C1 segment of cervical spinal cord (tissue), 14 donors: ENCODE data around the gene STAT2.
A peak's percentile ranks its signal among the peaks of the same experiment; 100 is the strongest.
"Not testable (repeated sequence)": the region's sequence is repeated elsewhere in the genome, so short reads cannot be mapped to it uniquely, and the experiment has no call there.

ENCODE experiments used
- DNase-seq, 14 donors: peaks; one replicate each; lab custom pipeline; 2025; lab: John Stamatoyannopoulos, UW

The STAT2 gene

DNA sequence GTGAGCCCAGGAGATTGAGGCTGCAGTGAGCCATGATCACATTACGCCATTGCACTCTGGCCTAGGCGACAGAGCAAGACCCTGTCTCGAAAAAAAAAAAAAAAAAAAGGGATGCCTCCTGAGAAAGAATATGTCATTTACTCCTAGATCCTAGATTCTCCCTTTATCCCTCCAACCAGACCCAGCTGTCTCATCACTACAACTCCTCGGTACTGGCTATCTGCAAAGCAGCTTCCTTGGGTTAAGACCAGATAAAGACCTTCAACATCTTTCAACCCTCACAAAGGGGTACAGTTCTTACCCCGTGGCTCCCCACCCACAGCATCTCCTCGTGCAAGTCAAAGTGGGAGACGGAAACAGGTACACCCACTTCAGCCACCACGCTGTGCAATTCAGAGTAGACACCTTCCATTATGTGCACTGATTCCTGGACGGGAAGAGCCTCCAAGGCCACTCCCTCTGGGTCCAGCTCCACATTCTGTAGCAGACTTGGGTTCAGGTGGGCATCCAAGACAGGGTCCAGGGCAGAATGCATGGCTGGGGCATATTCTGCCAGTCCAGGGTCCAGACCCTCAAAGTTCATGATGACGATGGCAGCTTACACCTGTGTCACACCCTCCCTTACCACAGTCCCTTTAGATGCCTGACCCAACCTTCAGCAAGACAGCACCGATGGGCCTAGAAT lies 27.3 kb downstream of the STAT2 start:
- DNase-seq: no peak

DNA sequence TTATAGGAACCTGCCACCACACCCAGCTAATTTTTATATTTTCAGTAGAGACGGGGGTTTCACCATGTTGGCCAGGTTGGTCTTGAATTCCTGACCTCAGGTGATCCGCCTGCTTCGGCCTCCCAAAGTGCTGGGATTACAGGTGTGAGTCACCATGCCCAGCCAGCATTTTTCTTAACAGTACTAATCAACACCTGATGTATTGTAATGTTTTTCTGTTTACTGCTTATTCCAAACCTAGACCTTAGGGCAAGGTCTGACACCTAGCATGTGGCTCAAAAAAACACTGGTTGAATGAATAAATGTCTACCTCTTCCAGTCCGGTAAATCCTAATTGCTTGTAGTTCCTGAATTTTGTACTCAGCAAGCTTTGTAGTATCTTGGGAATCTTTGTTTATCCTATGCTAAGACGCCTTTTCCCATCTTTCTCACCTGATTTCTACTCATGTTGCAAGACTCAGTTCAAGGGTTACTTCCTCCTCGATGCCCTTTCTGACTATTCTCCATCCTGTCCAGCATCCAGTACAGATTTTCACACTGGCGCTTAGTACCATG lies 28.9 kb downstream of the STAT2 start:
- no peak for DNase-seq

DNA sequence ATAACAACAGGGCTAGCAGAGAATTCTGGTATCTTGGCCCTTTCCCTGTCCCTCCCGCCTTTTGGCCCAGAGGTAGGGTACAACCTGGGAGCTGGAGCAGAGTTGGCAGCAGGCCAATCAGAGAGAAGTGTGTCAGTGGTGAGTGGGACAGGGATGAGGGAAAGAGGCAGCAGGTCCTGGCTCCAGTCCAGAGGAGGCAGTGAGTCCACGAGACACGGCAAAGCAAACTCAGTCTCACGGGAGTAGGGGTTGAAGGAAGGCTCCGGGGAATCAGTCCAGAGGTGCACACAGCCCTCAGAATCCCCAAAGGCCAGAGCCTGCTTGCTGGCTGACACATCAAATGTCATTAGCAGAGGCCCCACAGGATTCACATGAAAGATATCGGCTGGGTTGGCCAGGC lies 33.4 kb downstream of the STAT2 start:
- DNase-seq: peak in 1 of 14 donors; percentile 2

DNA sequence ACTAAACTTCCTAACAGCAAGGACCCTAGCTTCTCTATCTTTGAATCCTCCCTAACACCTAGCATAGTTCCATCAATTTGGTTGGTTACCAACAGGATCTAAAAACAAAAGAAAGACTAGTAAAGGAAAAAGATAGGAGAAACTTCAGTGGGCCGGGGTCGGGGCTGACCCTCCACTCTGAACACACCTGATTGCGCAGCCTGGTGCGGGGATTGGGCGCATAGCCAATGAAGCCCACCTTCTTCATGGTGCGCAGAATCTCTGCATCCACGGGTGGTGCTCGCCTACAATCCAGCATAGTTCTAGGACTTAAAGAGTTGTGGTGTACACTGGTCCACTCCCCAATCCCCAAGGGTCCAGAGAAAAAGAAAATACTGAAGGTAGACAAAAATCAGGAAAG lies 33.8 kb downstream of the STAT2 start:
- DNase-seq: no peak

DNA sequence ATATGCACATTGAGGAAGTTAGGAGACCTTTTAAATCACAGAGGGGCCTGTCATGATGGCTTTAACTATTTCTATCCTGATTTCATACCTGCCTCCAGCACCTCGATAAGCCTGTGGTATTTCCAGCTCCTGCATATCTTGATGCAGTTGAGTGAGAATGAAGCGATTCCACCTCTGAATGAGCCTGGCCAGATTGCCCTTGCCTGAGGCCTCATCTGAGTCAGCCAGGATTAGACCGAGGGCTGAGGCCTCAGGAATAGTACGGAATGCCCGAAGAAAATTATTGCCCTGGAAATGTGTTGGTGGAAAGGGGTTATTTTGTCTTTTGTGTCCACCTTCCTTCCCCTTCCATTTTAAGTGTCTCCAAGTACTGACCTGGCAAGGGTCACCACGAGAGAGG lies 35.7 kb downstream of the STAT2 start:
- DNase-seq: no peak

DNA sequence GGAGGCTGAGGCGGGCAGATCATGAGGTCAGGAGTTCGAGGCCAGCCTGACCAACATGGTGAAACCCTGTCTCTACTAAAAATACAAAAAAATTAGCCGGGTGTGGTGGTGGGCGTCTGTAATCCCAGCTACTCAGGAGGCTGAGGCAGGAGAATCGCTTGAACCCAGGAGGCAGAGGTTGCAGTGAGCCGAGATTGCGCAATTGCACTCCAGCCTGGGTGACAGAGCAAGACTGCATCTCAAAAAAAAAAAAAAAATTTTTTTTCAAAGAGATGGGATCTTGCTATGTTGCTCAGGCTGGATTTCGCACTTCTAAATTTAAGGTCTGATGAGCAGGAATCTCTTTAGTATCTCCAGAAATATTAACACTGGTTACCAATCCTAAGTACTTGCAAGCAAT lies 38.3 kb downstream of the STAT2 start:
- not testable (repeated sequence) for DNase-seq

DNA sequence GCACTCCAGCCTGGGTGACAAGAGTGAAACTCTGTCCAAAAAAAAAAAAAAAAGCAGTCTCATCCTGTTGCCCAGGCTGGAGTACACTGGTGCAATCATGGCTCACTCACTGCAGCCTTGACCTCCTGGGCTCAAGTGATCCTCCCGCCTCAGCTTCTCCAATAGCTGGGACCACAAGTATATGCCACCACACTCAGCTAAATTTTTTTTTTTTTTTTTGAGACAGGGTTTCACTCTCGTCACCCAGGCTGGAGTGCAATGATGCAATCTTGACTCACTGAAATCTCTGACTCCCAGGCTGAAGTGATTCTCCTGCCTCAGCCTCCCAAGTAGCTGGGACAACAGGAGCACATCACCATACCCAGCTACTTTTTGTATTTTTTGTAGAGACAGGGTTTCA lies 38.9 kb downstream of the STAT2 start:
- no peak for DNase-seq

DNA sequence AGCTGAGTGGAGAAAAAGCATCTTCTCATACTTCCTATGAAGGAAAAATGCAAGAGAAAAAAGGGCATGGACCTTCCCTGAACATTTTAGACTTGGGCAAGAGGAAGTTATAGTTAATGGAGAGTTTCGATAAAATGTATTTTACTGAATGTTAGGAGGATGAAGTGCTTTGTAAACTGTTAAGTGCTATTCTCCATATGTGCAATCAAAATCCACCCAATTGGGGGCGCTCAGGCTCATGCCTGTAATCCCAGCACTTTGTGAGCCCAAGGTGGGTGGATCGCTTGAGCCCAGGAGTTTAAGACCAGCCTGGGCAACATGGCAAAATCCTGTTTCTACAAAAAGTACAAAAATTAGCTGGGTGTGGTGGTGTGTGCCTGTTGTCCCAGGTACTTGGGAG lies 42.2 kb downstream of the STAT2 start:
- DNase-seq: no peak

DNA sequence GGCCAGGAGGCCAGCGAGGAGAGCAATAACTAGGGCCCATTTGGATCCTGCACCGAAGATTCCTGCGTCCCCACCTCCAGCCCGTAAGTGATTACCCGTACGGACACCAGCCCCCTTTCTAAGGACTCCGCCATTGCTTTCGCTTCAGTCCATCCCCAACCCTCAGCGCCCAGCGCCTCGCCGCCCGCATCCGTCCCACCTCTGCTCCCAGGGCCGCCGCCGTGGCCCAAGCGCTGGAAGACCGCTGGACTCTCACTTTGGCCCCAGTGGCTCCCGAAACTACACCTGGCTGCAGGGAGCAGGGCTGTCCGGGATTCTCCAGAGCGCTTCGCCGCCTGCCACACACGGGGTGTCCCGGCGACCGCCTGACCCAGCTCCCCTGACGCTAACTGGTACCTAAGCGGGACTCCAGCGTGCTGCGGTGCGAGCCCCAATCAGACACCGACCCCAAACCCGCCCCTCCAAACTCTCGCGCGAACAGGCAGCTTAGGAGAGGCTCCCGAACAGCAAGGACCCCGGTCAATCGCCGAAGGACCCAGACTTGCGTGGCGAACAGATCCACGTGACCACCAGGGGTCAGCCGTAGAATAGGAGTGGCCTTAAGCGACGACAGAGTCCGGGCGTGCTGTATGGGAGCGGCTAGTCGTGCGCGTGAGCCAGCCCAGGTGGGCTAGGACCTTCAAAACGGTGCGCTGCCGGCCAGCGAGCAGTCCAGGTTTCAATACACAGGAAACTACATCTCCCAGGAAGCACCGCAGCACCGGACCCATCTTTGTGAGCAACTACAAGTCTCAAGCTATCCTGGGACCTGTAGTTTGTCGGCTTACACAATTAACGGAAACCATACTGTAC lies 44.1 kb downstream of the STAT2 start, which contains the start of gene CNPY2:
Gene CNPY2, minus strand, starts transcription at position 367 of the 852 bp plus-strand sequence. CDS start 771 bp downstream, outside the sequence.
- peak; percentile 69 to 100 (median 91) for DNase-seq

DNA sequence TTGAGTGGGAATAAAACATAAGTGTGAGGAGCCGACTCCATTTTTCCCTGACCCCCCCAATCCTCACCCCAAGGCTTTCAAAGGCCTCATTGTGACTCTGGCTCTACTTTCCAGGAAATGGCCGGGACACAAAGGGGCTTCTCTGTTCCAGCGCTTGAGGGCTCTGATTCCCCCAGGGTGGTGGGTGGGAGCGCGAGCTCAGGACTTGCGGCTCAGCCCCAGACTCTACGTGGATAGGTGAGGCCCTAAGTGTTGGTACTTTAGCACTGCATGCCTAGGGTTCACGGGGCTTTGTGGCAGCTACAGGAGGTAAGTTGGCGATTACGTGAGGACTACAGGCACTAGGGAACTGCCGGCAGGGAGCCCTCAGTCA lies 44.7 kb downstream of the STAT2 start:
- DNase-seq: peak in 11 of 14 donors; percentile 11 to 77 (median 63)

DNA sequence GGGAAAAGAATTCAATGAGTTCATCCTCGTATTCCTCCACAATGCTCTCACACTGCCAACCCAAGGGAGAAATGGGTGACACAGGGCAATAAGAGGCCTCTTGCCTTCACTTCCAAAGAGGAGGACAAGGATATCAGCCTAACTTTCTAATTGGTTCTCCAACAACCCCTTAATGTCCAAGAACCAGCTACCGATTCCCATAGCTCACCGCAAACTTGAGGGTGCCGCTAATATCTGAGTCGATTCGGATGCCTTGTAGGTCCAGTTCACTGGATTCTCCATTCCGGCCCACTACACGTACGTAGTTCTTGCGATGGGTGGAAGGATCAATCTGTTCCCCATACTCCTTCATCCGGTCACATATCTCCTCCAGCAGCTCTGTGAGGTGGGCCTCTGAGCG lies 48.9 kb downstream of the STAT2 start:
- no peak for DNase-seq

DNA sequence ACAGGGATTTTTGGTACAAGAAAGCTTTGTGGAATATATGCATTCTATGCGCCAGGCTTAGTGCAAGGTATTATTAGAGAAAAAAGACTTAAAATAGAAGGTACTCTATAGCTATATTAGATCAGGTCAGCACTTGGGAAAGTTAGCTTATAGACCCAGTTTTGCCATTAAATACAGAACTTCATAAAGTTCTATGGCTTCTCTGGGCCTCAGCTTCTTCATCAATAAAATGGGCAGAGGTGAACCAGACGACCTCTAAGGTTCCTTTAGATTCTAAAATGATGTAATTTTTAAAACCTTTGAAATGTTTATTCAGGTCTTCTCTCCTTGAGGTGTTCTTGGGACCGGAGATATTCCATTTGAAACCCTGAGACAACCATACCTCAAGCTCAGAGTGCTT lies 51.2 kb downstream of the STAT2 start:
- no peak for DNase-seq

DNA sequence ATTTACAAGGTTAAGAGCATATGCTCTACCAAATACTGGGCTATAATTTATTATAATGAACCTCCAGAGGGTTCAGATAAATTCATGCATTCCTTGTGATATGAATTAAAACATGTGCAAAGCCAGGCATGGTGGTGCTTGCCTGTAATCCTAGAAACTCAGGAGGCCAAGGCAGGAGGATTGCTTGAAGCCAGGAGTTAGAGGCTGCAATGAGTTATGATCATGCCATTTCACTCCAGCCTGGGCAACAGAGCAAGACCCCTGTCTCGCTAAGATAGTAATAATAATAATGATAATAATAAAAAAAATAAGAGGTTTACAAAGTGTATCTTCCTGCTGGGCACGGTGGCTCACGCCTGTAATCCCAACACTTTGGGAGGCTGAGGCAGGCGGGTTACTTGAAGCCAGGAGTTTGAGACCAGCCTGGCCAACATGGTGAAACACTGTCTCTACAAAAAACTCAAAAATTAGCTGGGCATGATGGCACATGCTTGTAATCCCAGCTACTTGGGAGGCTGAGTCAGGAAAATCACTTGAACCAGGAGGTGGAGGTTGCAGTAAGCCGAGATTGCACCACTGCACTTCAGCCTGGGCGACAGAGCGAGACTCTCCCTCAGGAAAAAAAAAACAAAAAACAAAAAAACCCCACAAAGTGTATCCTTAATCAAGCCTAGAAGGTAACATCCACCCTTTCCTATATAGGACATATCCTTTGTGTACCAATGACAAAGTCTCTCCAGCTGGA lies 52.5 kb downstream of the STAT2 start:
- no peak for DNase-seq

DNA sequence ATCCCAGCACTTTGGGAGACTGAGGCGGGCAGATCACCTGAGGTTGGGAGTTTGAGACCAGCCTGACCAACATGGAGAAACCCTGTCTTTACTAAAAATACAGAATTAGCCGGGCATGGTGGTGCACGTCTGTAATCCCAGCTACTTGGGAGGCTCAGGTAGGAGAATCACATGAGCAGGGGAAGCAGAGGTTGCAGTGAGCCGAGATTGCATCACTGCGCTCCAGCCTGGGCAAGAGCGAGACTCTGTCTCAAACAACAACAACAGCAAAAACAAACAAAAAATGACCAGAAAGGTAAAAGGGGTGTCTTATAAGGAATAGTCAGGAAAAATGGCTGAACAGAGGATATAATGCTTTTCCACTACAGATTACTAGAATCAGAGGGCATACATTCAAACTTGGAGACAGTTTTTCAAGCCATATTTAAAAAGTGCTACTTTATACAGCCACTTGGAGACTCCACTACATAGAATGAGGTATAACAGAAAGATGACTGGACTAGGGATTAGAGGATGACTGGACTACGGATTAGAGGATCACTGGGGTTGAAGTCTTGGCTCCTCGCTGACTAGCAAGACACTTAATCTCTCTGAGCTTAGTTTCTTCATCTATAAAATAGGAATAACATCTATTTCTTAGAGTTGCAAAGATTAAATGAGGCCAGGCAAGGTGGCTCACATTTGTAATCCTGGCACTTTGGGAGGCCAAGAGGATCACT lies 54.9 kb downstream of the STAT2 start:
- DNase-seq: no peak

DNA sequence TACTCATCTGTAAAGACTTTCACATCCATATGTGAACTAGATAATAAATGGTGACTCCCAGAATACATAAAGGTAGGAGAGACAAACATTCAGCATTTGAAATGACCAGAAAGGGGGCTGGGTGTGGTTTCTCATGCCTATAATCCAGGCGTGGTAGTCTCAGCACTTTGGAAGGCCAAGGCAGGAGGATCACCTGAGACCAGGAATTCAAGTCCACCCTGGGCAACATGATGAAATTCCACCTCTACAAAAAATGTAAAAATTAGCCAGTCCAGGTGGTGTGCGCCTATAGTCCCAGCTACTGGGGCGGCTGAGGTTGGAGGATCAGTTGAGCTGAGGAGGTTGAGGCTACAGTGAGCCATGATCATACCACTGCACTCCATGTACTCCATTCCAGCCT lies 55.6 kb downstream of the STAT2 start:
- no peak for DNase-seq

DNA sequence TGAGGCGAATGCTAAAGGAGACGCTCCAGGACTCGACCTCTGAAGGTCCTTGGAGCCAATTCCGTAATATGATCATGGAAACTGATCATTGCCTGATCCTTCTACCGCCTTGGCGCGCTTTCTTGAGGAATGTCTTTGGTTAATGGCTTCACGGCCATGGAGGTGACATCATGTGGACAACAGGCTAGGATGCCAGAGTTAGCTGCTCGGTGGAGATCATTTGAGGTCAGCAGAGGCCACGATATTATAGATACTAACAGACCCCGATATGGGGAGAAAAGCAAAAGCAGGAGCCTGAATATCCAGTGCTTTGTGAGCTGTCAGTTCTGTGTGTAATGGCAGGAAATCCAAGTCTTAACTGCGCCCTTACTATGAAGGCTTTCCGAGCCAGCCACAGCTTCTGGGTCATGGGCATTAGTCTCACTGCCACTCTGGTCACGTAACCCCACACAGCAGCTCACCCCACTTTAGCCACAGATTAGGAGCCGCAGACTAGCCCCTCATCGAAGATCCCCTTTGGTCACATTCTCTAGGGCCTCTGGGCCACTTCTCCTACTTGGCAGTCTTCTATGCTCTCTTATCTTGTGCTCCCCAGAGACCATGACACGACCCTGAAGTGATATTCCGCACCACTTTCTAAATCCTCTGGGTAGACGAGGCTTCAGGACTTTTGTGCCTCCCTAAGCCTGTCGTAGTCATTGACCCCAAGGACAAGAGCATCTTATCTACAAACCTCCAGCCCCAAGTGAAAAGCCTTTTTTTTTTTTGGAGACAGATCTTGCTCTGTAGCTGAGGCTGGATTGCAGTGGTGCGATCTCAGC lies 59.1 kb downstream of the STAT2 start:
- DNase-seq: no peak

DNA sequence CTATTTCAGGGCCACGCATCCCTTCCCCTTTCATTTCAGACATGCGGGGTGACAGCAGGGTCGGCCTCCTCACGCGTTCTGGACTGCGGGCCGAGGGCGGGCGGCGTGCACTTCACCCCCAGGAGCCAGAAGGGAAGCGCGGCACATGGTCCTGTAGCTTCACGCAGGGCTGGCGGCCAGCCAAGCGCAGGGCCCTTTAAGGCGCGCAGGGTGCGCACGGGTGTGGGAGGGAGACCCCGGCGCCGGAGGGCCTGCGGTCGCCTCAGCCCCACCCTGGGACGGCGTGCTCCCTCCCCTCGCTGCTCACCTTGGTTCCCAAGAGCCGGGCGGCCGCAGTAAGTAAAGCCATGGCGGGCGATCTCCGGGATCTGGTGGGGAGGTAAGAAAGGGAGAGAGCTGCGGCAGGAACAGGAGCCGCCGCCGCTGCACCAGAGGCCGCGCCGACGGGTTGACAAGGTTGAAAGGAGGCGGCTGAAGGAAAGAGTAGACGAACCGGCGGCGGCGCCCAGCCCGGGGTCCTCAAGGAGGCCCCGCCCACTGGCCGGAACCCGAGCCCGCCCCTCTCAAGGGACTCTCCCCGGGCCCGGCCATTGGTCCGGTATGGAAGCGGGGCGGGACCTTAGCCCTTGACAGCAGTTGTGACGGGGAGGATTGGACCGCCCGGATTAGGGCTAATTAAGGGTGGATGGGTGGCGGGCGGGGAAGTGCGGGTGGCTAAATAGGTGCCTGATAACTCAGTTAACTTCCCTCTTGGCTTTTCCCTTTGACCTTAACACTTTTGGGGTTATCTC lies 59.9 kb downstream of the STAT2 start, which contains the start of gene CS:
Gene CS, minus strand, starts transcription at position 478 of the 791 bp plus-strand sequence. Its CDS starts 129 bp downstream, at position 349.
- DNase-seq: peak; percentile 56 to 97 (median 91)

DNA sequence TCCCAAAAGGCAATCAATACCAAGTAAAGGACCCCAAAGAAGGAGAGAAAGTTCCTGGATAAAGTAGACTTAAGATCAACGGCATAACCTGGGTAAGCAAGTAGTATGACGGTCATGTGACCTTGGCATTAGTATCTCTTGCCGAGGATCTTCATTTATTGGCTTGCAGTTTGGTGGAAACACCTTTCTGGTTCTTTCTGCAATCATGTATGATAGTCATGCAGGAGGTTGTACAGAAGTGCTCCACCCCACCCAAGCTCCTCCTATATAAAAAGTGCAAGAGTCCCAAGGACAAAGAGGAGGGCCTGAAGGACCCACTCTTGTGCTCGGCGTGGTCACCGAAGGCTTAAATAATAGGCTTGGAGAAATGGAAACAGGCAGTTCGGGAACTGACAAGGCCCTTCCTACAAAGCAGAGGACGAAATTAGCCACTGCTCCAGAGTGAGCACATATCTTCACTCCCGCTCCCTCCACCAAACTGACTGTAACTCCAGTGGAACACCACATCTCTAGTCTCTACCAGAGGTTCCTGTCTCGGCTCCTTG lies 60.5 kb downstream of the STAT2 start:
- DNase-seq: peak in 2 of 14 donors; percentile 46 to 71

DNA sequence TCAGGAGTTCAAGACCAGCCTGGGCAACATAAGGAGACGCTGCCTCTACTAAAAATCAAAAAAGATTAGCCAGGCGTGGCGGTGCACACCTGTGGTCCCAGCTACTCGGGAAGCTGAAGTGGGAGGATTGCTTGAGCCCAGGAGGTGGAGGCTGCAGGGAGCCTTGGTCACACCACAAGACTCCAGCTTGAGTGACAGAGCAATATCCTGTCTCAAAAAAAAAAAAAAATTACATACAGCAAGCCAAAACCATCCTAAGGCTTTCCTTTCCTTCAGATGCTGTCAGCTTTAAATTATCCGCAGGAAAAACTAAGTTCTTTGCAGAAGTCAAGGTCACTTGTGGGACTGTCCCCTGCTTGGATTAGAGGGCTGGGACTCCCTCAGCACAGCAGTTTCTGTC lies 61.1 kb downstream of the STAT2 start:
- no peak for DNase-seq
